HCT116 (cell line): ENCODE data around the gene TRAF2. TPM values are rescaled to one million over a fixed set of nuclear protein-coding genes. Genes with fewer than 3 reads are reported as not detected.

Experiments used
- ATAC-seq: fragments of 200-7000 bp; cut with Tn5 transposase; 2 replicates; pipeline ENCODE4 v1.9.1; 2020; ENCODE audit warnings: mild to moderate bottlenecking, moderate library complexity
- BruUV-seq: library from RNA; stranded (reverse); fragments of 400-500 nt; replicated peaks from 2 replicates; lab custom pipeline; 2021; lab: Mats Ljungman, UMichigan
- CTCF ChIA-PET: fragments of 300-600 bp; sonication (Branson Sonifier 250); formaldehyde crosslinking; loops from one replicate; lab custom pipeline; 2021; ENCODE audit warnings: antibody characterized with exemption; lab: Charles Lee
- POLR2A ChIA-PET: fragments of 300-600, 350-600 bp; sonication (Branson Sonifier 250); formaldehyde crosslinking; loops from one replicate; lab custom pipeline; 2021; ENCODE audit warnings: antibody characterized with exemption; lab: Charles Lee
- RAD21 ChIA-PET, 2 experiments: fragments of 300-600 bp; sonication (Branson Sonifier 250); formaldehyde crosslinking; loops; one replicate each; lab custom pipeline; 2023; ENCODE audit warnings: low total read pairs in 2 of 2; ENCODE audit not compliant: uncharacterized antibody in 2 of 2, unreplicated experiment in 2 of 2, low non-redundant PET in 1 of 2; lab: Charles Lee
- DNase-seq: peaks from one replicate; pipeline ENCODE4 v3.0.0-alpha.2; 2010; ENCODE audit warnings: low read depth, low spot score
- H2AFZ ChIP-seq: fragments of 200-600 bp; shearing (Covaris generic), sonication (generic); 2 replicates; pipeline ENCODE4 v1.6.1; 2017; ENCODE audit warnings: low read depth, mixed run types, mixed read lengths, antibody characterized with exemption, low read length; ENCODE audit not compliant: poor library complexity, severe bottlenecking
- H3K27ac ChIP-seq: 2 replicates; pipeline ENCODE4 v1.5.1; 2012; ENCODE audit warnings: low read depth, low read length
- H3K27me3 ChIP-seq: fragments of 200-600 bp; sonication (generic); 2 replicates; pipeline ENCODE4 v1.6.1; 2016; ENCODE audit warnings: mixed run types, low read length, mixed read lengths; ENCODE audit not compliant: insufficient read depth
- H3K36me3 ChIP-seq, 2 experiments: fragments of 200-500 bp in 1 of 2; fragments of 200-600 bp in 1 of 2; sonication (Bioruptor generic) in 1 of 2; sonication (generic) in 1 of 2; 2 replicates each; pipeline versions ENCODE4 v1.5.1 to v1.6.1; 2014 to 2016; ENCODE audit warnings: low read length in 2 of 2, inconsistent platforms in 1 of 2, mixed read lengths in 1 of 2, mixed run types in 1 of 2; ENCODE audit not compliant: insufficient read depth in 2 of 2, control insufficient read depth in 1 of 2
- H3K4me1 ChIP-seq, 2 experiments: fragments of 200-600 bp in 1 of 2; sonication (generic) in 1 of 2; 2 replicates each; pipeline versions ENCODE4 v1.5.1 to v1.6.1; 2012 to 2017; ENCODE audit warnings: low read length in 2 of 2, inconsistent platforms in 1 of 2, mild to moderate bottlenecking in 1 of 2, mixed read lengths in 1 of 2, mixed run types in 1 of 2, moderate library complexity in 1 of 2; ENCODE audit not compliant: insufficient read depth in 2 of 2, control insufficient read depth in 1 of 2
- H3K4me2 ChIP-seq: fragments of 200-600 bp; sonication (generic); 2 replicates; pipeline ENCODE4 v1.6.1; 2017; ENCODE audit warnings: mixed run types, low read length, mixed read lengths
- H3K4me3 ChIP-seq, 2 experiments: fragments of 200-600 bp in 1 of 2; sonication (generic) in 1 of 2; replicated peaks in 1 of 2; 2 replicates each; pipeline ENCODE4 v1.5.1; 2011 to 2016; ENCODE audit warnings: low read length in 2 of 2, control low read depth in 1 of 2, low read depth in 1 of 2, mild to moderate bottlenecking in 1 of 2, mixed read lengths in 1 of 2, mixed run types in 1 of 2
- H3K79me2 ChIP-seq: fragments of 200-600 bp; sonication (generic); 2 replicates; pipeline ENCODE4 v1.6.1; 2017; ENCODE audit warnings: mild to moderate bottlenecking, mixed run types, low read length, moderate library complexity, mixed read lengths; ENCODE audit not compliant: insufficient read depth
- H3K9ac ChIP-seq: fragments of 200-600 bp; sonication (generic); 2 replicates; pipeline ENCODE4 v1.6.1; 2016; ENCODE audit warnings: low read length, mixed read lengths
- H3K9me2 ChIP-seq: fragments of 200-600 bp; sonication (generic), shearing (Covaris generic); 2 replicates; pipeline ENCODE4 v1.6.1; 2017; ENCODE audit warnings: mixed run types, mild to moderate bottlenecking, moderate library complexity; ENCODE audit not compliant: insufficient read depth
- H3K9me3 ChIP-seq, 2 experiments: fragments of 200-500 bp in 1 of 2; fragments of 200-600 bp in 1 of 2; sonication (Bioruptor generic) in 1 of 2; sonication (generic) in 1 of 2; 2 replicates each; pipeline ENCODE4 v1.6.1; 2014 to 2017; ENCODE audit warnings: low read length in 2 of 2, mixed read lengths in 2 of 2, inconsistent platforms in 1 of 2, low read depth in 1 of 2, mild to moderate bottlenecking in 1 of 2, mixed run types in 1 of 2, moderate library complexity in 1 of 2; ENCODE audit not compliant: control insufficient read depth in 1 of 2, insufficient read depth in 1 of 2
- H4K20me1 ChIP-seq: fragments of 200-600 bp; sonication (generic), shearing (Covaris generic); 2 replicates; pipeline ENCODE4 v1.6.1; 2017; ENCODE audit warnings: mixed run types, mild to moderate bottlenecking, moderate library complexity; ENCODE audit not compliant: insufficient read depth
- ATF3 ChIP-seq: IDR thresholded peaks from 2 replicates; pipeline ENCODE4 v1.6.1; 2012
- CTCF ChIP-seq, 3 experiments: fragments of 200-600 bp in 1 of 3; sonication (generic) in 1 of 3; IDR thresholded peaks in 2 of 3; conservative IDR thresholded peaks in 1 of 3; 2 replicates each; pipeline ENCODE4 v1.5.1; 2012 to 2017; ENCODE audit warnings: low read depth in 2 of 3, low read length in 2 of 3, antibody characterized with exemption in 1 of 3, borderline replicate concordance in 1 of 3, control low read depth in 1 of 3, mild to moderate bottlenecking in 1 of 3, mixed read lengths in 1 of 3, mixed run types in 1 of 3, moderate library complexity in 1 of 3; ENCODE audit not compliant: insufficient read depth in 1 of 3
- EGR1 ChIP-seq: IDR thresholded peaks from 2 replicates; pipeline ENCODE4 v1.6.1; 2012; ENCODE audit warnings: low read depth
- FOSL1 ChIP-seq: IDR thresholded peaks from 2 replicates; pipeline ENCODE4 v1.6.1; 2012; ENCODE audit warnings: low read depth
- POLR2A ChIP-seq: IDR thresholded peaks from 2 replicates; pipeline ENCODE4 v1.7.0; 2011; ENCODE audit warnings: borderline replicate concordance; ENCODE audit not compliant: insufficient read depth, insufficient read length; ENCODE audit errors: extremely low read depth
- SIN3A ChIP-seq: IDR thresholded peaks from 2 replicates; pipeline ENCODE4 v1.6.1; 2012; ENCODE audit warnings: low read depth
- SP1 ChIP-seq: IDR thresholded peaks from 2 replicates; pipeline ENCODE4 v1.6.1; 2012; ENCODE audit warnings: low read depth
- SRF ChIP-seq: IDR thresholded peaks from 2 replicates; pipeline ENCODE4 v1.6.1; 2012; ENCODE audit warnings: low read depth
- YY1 ChIP-seq: IDR thresholded peaks from 2 replicates; pipeline ENCODE4 v1.6.1; 2011; ENCODE audit warnings: low read length, low read depth, moderate library complexity, mild to moderate bottlenecking; ENCODE audit not compliant: insufficient replicate concordance; ENCODE audit errors: extremely low read depth
- ZFX ChIP-seq: fragments of 450-650 bp; IDR thresholded peaks from 2 replicates; pipeline ENCODE4 v1.6.1; 2017
- intact Hi-C: fragments of 100-400 bp; cut with micrococcal nuclease; formaldehyde crosslinking; loops from 2 replicates; pipeline ENCODE4 v1.10.0; 2022
- total RNA-seq: library from RNA; stranded (reverse); gene quantifications from one replicate; pipeline ENCODE4 v1.2.1, GENCODE V29; 2021; ENCODE audit not compliant: unreplicated experiment

TRAF2 gene
- total RNA-seq, 1 experiment from 2014 or later, result 28.4 TPM

DNA sequence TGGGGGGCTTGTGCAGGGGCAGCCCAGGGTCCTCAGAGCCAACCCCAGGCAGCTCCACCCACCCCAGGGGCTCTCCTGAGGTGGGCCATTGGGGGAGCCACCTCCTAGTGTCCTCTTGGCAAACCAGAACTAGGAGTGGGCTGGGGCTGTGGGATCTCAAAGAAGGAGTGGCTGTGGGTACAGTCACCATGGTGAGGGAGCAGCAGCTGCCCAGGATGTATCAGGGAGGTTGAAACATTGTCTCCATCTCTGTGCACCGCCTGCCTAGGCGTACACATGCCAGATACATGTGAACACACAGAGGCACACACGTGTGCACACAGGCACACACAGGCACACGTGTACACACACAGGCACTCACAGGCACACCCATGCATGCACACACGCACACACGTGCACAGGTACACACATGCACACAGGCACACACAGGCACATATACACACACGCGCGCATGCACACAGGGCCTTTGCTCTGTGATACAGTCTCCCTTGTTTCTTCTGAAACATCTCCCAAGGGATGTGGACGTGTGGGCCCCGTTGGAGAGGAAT, 76.5 kb downstream of the TRAF2 start:
- no TSS peak for BruUV-seq
- RAD21 ChIA-PET, result no interaction called here

More for the DNA sequence above, 76.5 kb downstream of the TRAF2 start:
- Histone ChIP-seq H3K9me2 (no peaks in the 10 kb centered on the region), H3K36me3 (no peaks in the 10 kb centered on the region), H3K4me3 (no peak overlapping the region), H3K27ac (no peak overlapping the region), H2AFZ (no peak overlapping the region), H3K27me3 (no peaks in the 10 kb centered on the region), H3K79me2 (no peaks in the 10 kb centered on the region), H3K9ac (no peak overlapping the region), H3K4me1 (peaks cover 11 to 28% of the 10 kb centered on the region in 2 experiments), H3K9me3 (no peaks in the 10 kb centered on the region), H4K20me1 (no peaks in the 10 kb centered on the region), H3K4me2 (no peak overlapping the region)
- DNase-seq (no peak), ATAC-seq (no peak)
- intact Hi-C loops, result no loop called here
- TF ChIP-seq POLR2A, result no peak
- no peak for TF ChIP-seq ATF3
- TF ChIP-seq SRF, result no peak
- no peak for TF ChIP-seq CTCF (IDR thresholded peaks at IDR 0.05 in 2 of 3, conservative IDR thresholded peaks at IDR 0.05 in 1 of 3; ENCODE audit: borderline replicate concordance in 1 of 3, insufficient read depth in 1 of 3, low read depth in 2 of 3, low read length in 2 of 3)
- no peak for TF ChIP-seq ZFX
- TF ChIP-seq EGR1, result no peak
- no peak for TF ChIP-seq SIN3A
- no peak for TF ChIP-seq SP1
- no peak for TF ChIP-seq YY1
- TF ChIP-seq FOSL1, result no peak
- CTCF ChIA-PET, result interaction anchor here (1.6 kb wide), 1 partner anchor 15 kb away, joined by 3 read pairs; no protein-coding TSS in a partner anchor
- POLR2A ChIA-PET, result no interaction called here
